Measurements from ENCODE around the gene CYP2S1.

CYP2S1 gene

DNA sequence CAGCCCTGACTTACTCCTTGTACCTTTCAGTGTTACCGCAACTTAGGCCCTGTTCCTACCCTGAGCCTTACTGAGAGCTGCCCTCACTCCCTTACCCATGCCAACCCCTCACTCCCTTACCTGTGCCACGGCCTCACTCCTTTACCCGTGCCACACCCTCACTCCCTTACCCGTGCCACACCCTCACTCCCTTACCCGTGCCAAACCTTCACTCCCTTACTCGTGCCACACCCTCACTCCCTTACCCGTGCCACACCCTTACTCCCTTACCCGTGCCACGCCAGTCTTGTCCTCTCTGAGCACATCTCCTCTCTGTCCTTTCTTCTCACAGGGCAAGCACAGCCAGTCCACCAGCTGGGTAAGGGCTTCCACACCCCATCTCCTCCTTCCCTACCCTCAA, 46.3 kb downstream of the CYP2S1 start:
- Histone ChIP-seq H3K27ac (replicated peaks) (no peak overlapping the region), H3K27me3 (ENCODE audit: insufficient read depth, poor library complexity, severe bottlenecking) (no peaks in the 10 kb centered on the region)

DNA sequence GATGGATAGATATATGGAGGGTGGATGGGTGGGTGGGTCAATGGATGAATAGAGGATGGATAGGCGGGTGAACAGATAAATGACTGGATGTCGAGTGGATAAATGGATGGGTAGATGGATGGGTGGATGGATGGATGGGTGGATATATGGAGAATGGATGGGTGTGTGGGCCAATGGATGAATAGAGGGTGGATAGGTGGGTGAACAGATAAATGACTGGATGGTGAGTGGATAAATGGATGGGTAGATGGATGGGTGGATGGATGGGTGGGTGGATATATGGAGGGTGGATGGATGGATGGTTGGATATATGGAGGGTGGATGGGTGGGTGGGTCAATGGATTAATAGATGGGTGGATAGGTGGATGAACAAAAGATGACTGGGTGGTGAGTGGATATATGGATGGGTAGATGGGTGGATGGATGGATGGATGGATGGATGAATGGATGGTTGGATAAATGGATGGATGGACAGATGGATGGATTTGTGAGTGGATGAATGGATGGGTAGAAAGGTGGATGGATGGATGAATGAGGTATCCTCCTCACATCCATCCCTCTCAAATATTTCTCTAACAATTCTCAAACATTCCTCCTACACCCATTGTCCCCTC, 47.0 kb downstream of the CYP2S1 start:
- Histone ChIP-seq H3K4me3 (replicated peaks; ENCODE audit: insufficient read depth, low read length) (no peak overlapping the region), H3K27ac (replicated peaks) (no peak overlapping the region), H3K27me3 (ENCODE audit: insufficient read depth, poor library complexity, severe bottlenecking) (no peaks in the 10 kb centered on the region)
- no peak for DNase-seq (ENCODE audit: low read depth in 1 of 2, low spot score in 1 of 2)
- TF ChIP-seq, protein P1, sequence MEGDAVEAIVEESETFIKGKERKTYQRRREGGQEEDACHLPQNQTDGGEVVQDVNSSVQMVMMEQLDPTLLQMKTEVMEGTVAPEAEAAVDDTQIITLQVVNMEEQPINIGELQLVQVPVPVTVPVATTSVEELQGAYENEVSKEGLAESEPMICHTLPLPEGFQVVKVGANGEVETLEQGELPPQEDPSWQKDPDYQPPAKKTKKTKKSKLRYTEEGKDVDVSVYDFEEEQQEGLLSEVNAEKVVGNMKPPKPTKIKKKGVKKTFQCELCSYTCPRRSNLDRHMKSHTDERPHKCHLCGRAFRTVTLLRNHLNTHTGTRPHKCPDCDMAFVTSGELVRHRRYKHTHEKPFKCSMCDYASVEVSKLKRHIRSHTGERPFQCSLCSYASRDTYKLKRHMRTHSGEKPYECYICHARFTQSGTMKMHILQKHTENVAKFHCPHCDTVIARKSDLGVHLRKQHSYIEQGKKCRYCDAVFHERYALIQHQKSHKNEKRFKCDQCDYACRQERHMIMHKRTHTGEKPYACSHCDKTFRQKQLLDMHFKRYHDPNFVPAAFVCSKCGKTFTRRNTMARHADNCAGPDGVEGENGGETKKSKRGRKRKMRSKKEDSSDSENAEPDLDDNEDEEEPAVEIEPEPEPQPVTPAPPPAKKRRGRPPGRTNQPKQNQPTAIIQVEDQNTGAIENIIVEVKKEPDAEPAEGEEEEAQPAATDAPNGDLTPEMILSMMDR (IDR thresholded peaks at IDR 0.05; ENCODE audit: insufficient read depth, low read length): no peak
- TF ChIP-seq GABPA (IDR thresholded peaks at IDR 0.05; ENCODE audit: low read depth) (no peak), POLR2AphosphoS5 (IDR thresholded peaks at IDR 0.05; ENCODE audit: low read depth) (no peak), SPI1 (IDR thresholded peaks at IDR 0.05; ENCODE audit: borderline replicate concordance, low read depth) (no peak)
- TF ChIP-seq, protein P2, sequence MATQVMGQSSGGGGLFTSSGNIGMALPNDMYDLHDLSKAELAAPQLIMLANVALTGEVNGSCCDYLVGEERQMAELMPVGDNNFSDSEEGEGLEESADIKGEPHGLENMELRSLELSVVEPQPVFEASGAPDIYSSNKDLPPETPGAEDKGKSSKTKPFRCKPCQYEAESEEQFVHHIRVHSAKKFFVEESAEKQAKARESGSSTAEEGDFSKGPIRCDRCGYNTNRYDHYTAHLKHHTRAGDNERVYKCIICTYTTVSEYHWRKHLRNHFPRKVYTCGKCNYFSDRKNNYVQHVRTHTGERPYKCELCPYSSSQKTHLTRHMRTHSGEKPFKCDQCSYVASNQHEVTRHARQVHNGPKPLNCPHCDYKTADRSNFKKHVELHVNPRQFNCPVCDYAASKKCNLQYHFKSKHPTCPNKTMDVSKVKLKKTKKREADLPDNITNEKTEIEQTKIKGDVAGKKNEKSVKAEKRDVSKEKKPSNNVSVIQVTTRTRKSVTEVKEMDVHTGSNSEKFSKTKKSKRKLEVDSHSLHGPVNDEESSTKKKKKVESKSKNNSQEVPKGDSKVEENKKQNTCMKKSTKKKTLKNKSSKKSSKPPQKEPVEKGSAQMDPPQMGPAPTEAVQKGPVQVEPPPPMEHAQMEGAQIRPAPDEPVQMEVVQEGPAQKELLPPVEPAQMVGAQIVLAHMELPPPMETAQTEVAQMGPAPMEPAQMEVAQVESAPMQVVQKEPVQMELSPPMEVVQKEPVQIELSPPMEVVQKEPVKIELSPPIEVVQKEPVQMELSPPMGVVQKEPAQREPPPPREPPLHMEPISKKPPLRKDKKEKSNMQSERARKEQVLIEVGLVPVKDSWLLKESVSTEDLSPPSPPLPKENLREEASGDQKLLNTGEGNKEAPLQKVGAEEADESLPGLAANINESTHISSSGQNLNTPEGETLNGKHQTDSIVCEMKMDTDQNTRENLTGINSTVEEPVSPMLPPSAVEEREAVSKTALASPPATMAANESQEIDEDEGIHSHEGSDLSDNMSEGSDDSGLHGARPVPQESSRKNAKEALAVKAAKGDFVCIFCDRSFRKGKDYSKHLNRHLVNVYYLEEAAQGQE (IDR thresholded peaks at IDR 0.05; ENCODE audit: insufficient replicate concordance, low read depth): no peak

More for the DNA sequence above, 46.3 kb downstream of the CYP2S1 start:
- TF ChIP-seq GABPA (IDR thresholded peaks at IDR 0.05; ENCODE audit: low read depth) (no peak), SPI1 (IDR thresholded peaks at IDR 0.05; ENCODE audit: borderline replicate concordance, low read depth) (no peak)
- TF ChIP-seq, protein P2 (IDR thresholded peaks at IDR 0.05; ENCODE audit: insufficient replicate concordance, low read depth): no peak
- TF ChIP-seq, protein P1 (IDR thresholded peaks at IDR 0.05; ENCODE audit: insufficient read depth, low read length): no peak
- H3K4me3 ChIP-seq (replicated peaks; ENCODE audit: insufficient read depth, low read length): no peak overlapping the region
- DNase-seq (ENCODE audit: low read depth in 1 of 2, low spot score in 1 of 2): no peak

DNA sequence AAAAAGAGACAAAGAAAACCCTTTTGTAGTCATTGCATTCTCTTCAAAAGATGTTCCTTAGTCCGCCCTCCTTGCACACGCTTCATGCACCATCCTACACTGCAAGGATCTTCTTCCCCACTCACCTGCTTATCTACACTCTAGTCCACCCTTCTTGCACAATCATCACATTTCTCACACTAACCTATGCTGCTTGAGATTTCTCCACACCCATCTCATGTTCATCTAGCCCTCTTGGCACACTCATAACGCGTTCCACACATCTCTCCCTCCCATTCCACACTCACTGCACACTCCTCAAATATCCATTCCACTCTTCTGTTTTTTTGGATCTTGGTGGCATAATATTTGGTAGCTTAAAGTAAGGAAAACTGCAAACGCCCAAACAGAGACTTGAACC, 48.8 kb downstream of the CYP2S1 start:
- H3K27ac ChIP-seq (replicated peaks): no peak overlapping the region
- no peaks in the 10 kb centered on the region for H3K27me3 ChIP-seq (ENCODE audit: insufficient read depth, poor library complexity, severe bottlenecking)
- no peak overlapping the region for H3K4me3 ChIP-seq (replicated peaks; ENCODE audit: insufficient read depth, low read length)
- DNase-seq (ENCODE audit: low read depth in 1 of 2, low spot score in 1 of 2): no peak
- TF ChIP-seq SPI1 (IDR thresholded peaks at IDR 0.05; ENCODE audit: borderline replicate concordance, low read depth) (no peak), GABPA (IDR thresholded peaks at IDR 0.05; ENCODE audit: low read depth) (no peak)
- TF ChIP-seq, protein P1 (IDR thresholded peaks at IDR 0.05; ENCODE audit: insufficient read depth, low read length): no peak
- TF ChIP-seq, protein P2 (IDR thresholded peaks at IDR 0.05; ENCODE audit: insufficient replicate concordance, low read depth): no peak
